Nephron (organoid): ENCODE results near the gene SSH3.

Experiments
- H3K27ac Mint-ChIP-seq, 3 experiments: 2 replicates each; pipeline ENCODE4 v1.8.0; 2020; ENCODE audit warnings: mixed read lengths in 3 of 3, mild to moderate bottlenecking in 2 of 3, moderate library complexity in 1 of 3
- H3K27me3 Mint-ChIP-seq: 2 replicates; pipeline ENCODE4 v1.8.0; 2021; ENCODE audit warnings: low read depth, mild to moderate bottlenecking, moderate library complexity, mixed read lengths
- H3K36me3 Mint-ChIP-seq: 2 replicates; pipeline ENCODE4 v1.8.0; 2020; ENCODE audit warnings: low read depth, mixed read lengths
- H3K4me1 Mint-ChIP-seq: 2 replicates; pipeline ENCODE4 v1.8.0; 2020; ENCODE audit warnings: mixed read lengths
- H3K4me3 Mint-ChIP-seq, 3 experiments: 2 replicates each; pipeline ENCODE4 v1.8.0; 2020; ENCODE audit warnings: mild to moderate bottlenecking in 3 of 3, mixed read lengths in 3 of 3, moderate library complexity in 2 of 3
- H3K9me3 Mint-ChIP-seq: 2 replicates; pipeline ENCODE4 v1.8.0; 2020; ENCODE audit warnings: mixed read lengths
- CTCF ChIP-seq, 3 experiments: fragments of 200-600 bp; sonication (generic); IDR thresholded peaks; one replicate each; pipeline ENCODE4 v1.5.0; 2021; ENCODE audit warnings: antibody characterized with exemption in 3 of 3; ENCODE audit not compliant: unreplicated experiment in 3 of 3

SSH3 gene

DNA sequence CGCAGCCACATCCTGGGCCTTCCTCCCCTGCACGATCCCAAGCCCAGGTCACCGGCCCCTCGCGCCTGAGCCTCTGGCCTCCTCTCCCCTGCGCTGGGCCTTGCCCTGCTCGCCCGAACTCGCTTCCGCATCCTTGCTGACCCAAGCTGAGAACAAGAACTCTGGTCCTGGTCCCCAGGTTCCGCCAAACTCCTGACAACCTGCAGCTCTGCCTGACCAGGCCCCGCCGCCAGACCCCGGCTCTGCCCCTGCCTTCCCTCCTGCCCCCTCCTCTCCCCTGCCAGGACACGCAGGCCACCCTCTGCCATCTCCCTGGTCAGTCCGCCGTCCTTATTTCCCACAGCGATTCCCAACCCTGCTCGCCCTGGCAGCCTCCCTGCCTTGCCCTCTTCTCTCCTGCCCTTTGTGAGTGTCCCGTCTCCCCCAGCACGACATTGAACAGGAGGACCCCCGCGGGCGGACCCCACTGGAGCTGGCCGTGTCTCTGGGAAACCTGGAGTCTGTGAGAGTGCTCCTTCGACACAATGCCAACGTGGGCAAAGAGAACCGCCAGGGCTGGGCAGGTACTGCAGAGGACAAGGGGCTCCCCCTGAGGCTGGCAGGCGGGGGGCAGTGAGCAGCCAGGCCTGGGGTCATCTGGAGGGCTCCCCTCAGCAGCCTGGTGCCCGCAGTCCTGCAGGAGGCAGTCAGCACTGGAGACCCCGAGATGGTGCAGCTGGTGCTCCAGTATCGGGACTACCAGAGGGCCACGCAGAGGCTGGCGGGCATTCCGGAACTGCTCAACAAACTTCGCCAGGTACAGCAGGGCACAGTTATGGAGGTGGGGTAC is 13.5 kb upstream of the SSH3 start:
- TF ChIP-seq CTCF (IDR thresholded peaks at IDR 0.05; ENCODE audit: unreplicated experiment in 3 of 3) = no peak
- H3K36me3 Mint-ChIP-seq = peaks cover 24% of the 10 kb centered on the region

DNA sequence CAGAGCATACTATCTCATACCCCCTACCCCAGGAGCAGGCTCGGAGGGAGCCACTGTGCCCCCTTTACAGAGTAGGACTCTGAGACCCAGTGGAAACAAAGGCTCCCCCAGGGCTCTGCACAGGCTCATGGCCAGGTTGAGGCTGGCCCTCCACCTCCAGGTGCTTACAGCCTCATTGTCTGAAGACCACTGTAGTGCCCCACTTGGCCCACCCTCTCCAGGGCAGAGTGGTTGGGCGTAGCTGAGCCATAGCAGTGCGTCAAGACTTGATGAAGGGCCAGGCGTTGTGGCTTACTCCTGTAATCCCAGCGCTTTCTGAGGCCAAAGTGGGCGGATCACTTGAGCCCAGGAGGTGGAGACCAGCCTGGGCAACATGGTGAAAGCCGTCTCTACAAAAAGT is 12.5 kb upstream of the SSH3 start:
- Mint-ChIP-seq H3K9me3 (peaks cover 2% of the 10 kb centered on the region), H3K36me3 (peaks cover 34% of the 10 kb centered on the region), H3K27me3 (no peaks in the 10 kb centered on the region), H3K4me3 (peak overlapping the region; percentile 65 to 95 (median 92)), H3K4me1 (peaks cover 11% of the 10 kb centered on the region), H3K27ac (no peak overlapping the region)
- no peak for TF ChIP-seq CTCF (IDR thresholded peaks at IDR 0.05; ENCODE audit: unreplicated experiment in 3 of 3)

More for the DNA sequence above, 13.5 kb upstream of the SSH3 start:
- H3K4me3 Mint-ChIP-seq = peak overlapping the region; percentile 90 to 95 (median 92)
- H3K4me1 Mint-ChIP-seq = peaks cover 11% of the 10 kb centered on the region
- H3K9me3 Mint-ChIP-seq = no peaks in the 10 kb centered on the region
- H3K27ac Mint-ChIP-seq = peak overlapping the region; percentile 69 to 84 (median 69)
- H3K27me3 Mint-ChIP-seq = no peaks in the 10 kb centered on the region

GRCh38 chr11:67291481-67292381 is 11.6 kb upstream of the SSH3 start:
- no peak for TF ChIP-seq CTCF (IDR thresholded peaks at IDR 0.05; ENCODE audit: unreplicated experiment in 3 of 3)
- Mint-ChIP-seq H3K27ac (no peak overlapping the region), H3K9me3 (peaks cover 9% of the 10 kb centered on the region), H3K4me1 (peaks cover 11% of the 10 kb centered on the region), H3K36me3 (peaks cover 43% of the 10 kb centered on the region), H3K4me3 (peak overlapping the region; percentile 37 to 81 (median 74)), H3K27me3 (no peaks in the 10 kb centered on the region)

DNA sequence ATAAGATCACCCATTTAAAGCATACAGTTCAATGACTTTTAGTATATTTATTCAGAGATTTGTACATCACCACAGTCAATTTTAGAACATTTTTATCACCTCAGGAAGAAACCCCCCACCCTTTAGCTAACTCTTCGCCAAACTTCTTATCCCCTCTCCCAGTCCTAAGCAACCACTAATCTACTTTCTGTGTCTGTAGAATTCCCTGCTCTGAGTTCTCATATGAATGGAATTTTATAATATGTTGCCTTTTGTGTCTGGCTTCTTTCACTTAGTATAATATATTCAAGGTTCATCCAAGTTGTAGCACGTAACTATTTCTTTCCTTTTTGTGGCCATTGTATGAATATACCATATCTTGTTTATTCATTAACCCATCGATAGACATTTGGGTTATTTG is 10.7 kb upstream of the SSH3 start:
- peaks cover 4% of the 10 kb centered on the region for H3K4me1 Mint-ChIP-seq
- no peak for TF ChIP-seq CTCF (IDR thresholded peaks at IDR 0.05; ENCODE audit: unreplicated experiment in 3 of 3)
- H3K36me3 Mint-ChIP-seq = peaks cover 50% of the 10 kb centered on the region
- H3K27ac Mint-ChIP-seq = peak overlapping the region; percentile 0 to 53 (median 8)
- H3K4me3 Mint-ChIP-seq = peak overlapping the region; percentile 50 to 81 (median 74)
- no peaks in the 10 kb centered on the region for H3K27me3 Mint-ChIP-seq
- peaks cover 13% of the 10 kb centered on the region for H3K9me3 Mint-ChIP-seq

- H3K4me3 Mint-ChIP-seq = peak overlapping the region in 2 of 3 experiments; percentile 74 to 81
- H3K27me3 Mint-ChIP-seq = no peaks in the 10 kb centered on the region
- peaks cover under 1% of the 10 kb centered on the region for H3K4me1 Mint-ChIP-seq
- H3K27ac Mint-ChIP-seq = peak overlapping the region in 1 of 3 experiments; percentile 8
- TF ChIP-seq CTCF (IDR thresholded peaks at IDR 0.05; ENCODE audit: unreplicated experiment in 3 of 3) = no peak
- peaks cover 54% of the 10 kb centered on the region for H3K36me3 Mint-ChIP-seq
- peaks cover 13% of the 10 kb centered on the region for H3K9me3 Mint-ChIP-seq
These were observed 10.2 kb upstream of the SSH3 start for GRCh38 chr11:67293090-67293489.
